PFSK-1 (cell line): ENCODE measurements around the gene CHIT1.

Source experiments
- FOXP2 ChIP-seq: optimal IDR thresholded peaks from 2 replicates; pipeline ENCODE3; 2011; ENCODE audit warnings: borderline replicate concordance, control low read depth, inconsistent platforms; ENCODE audit not compliant: insufficient read depth; ENCODE audit errors: extremely low read length, extremely low read depth
- POLR2AphosphoS5 ChIP-seq: IDR thresholded peaks from 2 replicates; pipeline ENCODE4 v1.6.1; 2012; ENCODE audit warnings: low read depth, mild to moderate bottlenecking, control low read depth, low read length, moderate library complexity
- SIN3A ChIP-seq: IDR thresholded peaks from 2 replicates; pipeline ENCODE4 v1.6.1; 2012; ENCODE audit warnings: mild to moderate bottlenecking, low read length, moderate library complexity, borderline replicate concordance; ENCODE audit not compliant: insufficient read depth
- TAF1 ChIP-seq: IDR thresholded peaks from 2 replicates; pipeline ENCODE4 v1.6.1; 2012; ENCODE audit warnings: low read length, control low read depth, borderline replicate concordance; ENCODE audit not compliant: insufficient read depth

- TF ChIP-seq SIN3A (no peak), POLR2AphosphoS5 (no peak), FOXP2 (no peak), TAF1 (no peak)
Measured at GRCh38 chr1:203223012-203223775, 6.3 kb downstream of the CHIT1 start.
